Neural cell (in vitro differentiated cells): ENCODE measurements around the gene RND3. TPM values are rescaled to one million over a fixed set of nuclear protein-coding genes. Genes with fewer than 3 reads are reported as not detected.

Source experiments
- H2AFZ ChIP-seq: fragments of 200-600, 300-800 bp; sonication (generic), shearing (Covaris generic); 2 replicates; pipeline ENCODE4 v1.6.0; 2014; ENCODE audit warnings: low read depth, mild to moderate bottlenecking, antibody characterized with exemption, low read length, moderate library complexity
- H3F3A ChIP-seq: fragments of 200-600 bp; shearing (Covaris generic); 2 replicates; pipeline ENCODE4 v1.6.1; 2016; ENCODE audit warnings: mild to moderate bottlenecking, moderate library complexity, mixed read lengths, antibody characterized with exemption, low read length; ENCODE audit not compliant: insufficient read depth, poor library complexity, severe bottlenecking
- H3K27ac ChIP-seq: fragments of 200-600, 300-800 bp; sonication (generic), shearing (Covaris generic); 2 replicates; pipeline ENCODE4 v1.5.1; 2014; ENCODE audit warnings: mild to moderate bottlenecking, low read length, moderate library complexity
- H3K27me3 ChIP-seq: fragments of 300-800, 200-600 bp; sonication (generic), shearing (Covaris generic); 2 replicates; pipeline ENCODE4 v1.6.0; 2014; ENCODE audit warnings: mild to moderate bottlenecking, low read depth, low read length, moderate library complexity; ENCODE audit not compliant: insufficient read depth
- H3K36me3 ChIP-seq: fragments of 300-800, 200-600 bp; sonication (generic), shearing (Covaris generic); 2 replicates; pipeline ENCODE4 v1.5.1; 2014; ENCODE audit warnings: mild to moderate bottlenecking, antibody characterized with exemption, low read length, moderate library complexity; ENCODE audit not compliant: insufficient read depth
- H3K4me2 ChIP-seq: fragments of 300-800, 200-600 bp; sonication (generic), shearing (Covaris generic); 2 replicates; pipeline ENCODE4 v1.6.0; 2014; ENCODE audit warnings: mild to moderate bottlenecking, low read length
- H3K4me3 ChIP-seq: fragments of 300-800, 200-600 bp; sonication (generic), shearing (Covaris generic); 2 replicates; pipeline ENCODE4 v1.5.1; 2014; ENCODE audit warnings: mild to moderate bottlenecking, low read length, moderate library complexity
- H3K79me2 ChIP-seq: fragments of 200-600 bp; shearing (Covaris generic); replicated peaks from 2 replicates; pipeline ENCODE4 v1.6.0; 2014; ENCODE audit warnings: mild to moderate bottlenecking, low read length, moderate library complexity; ENCODE audit not compliant: insufficient read depth
- H3K9ac ChIP-seq: fragments of 300-800, 200-600 bp; sonication (generic), shearing (Covaris generic); 2 replicates; pipeline ENCODE4 v1.6.1; 2016; ENCODE audit warnings: mild to moderate bottlenecking, low read length, mixed read lengths
- H3K9me2 ChIP-seq: fragments of 200-600 bp; shearing (Covaris generic); 2 replicates; pipeline ENCODE4 v1.6.1; 2016; ENCODE audit warnings: mild to moderate bottlenecking, low read length, mixed read lengths; ENCODE audit not compliant: insufficient read depth
- H3K9me3 ChIP-seq: fragments of 200-600, 300-800 bp; sonication (generic), shearing (Covaris generic); 2 replicates; pipeline ENCODE4 v1.6.1; 2016; ENCODE audit warnings: mild to moderate bottlenecking, mixed run types, low read length, moderate library complexity, mixed read lengths
- H4K20me1 ChIP-seq: fragments of 200-600 bp; shearing (Covaris generic); 2 replicates; pipeline ENCODE4 v1.6.1; 2016; ENCODE audit warnings: mild to moderate bottlenecking, mixed run types; ENCODE audit not compliant: insufficient read depth
- EP300 ChIP-seq: fragments of 450-650 bp; conservative IDR thresholded peaks from 2 replicates; pipeline ENCODE4 v1.6.1; 2014; ENCODE audit warnings: antibody characterized with exemption, mild to moderate bottlenecking, moderate library complexity; ENCODE audit not compliant: poor library complexity, severe bottlenecking
- EZH2 ChIP-seq: fragments of 200-600, 300-800 bp; shearing (Covaris generic), sonication (generic); IDR thresholded peaks from 2 replicates; pipeline ENCODE4 v1.6.1; 2014; ENCODE audit warnings: antibody characterized with exemption, low read length, borderline replicate concordance, mild to moderate bottlenecking; ENCODE audit not compliant: insufficient read depth, poor library complexity, severe bottlenecking
- MXI1 ChIP-seq: fragments of 450-650 bp; conservative IDR thresholded peaks from 2 replicates; pipeline ENCODE4 v1.6.1; 2014; ENCODE audit warnings: antibody characterized with exemption, mild to moderate bottlenecking; ENCODE audit not compliant: poor library complexity, severe bottlenecking
- POLR2AphosphoS5 ChIP-seq: IDR thresholded peaks from 2 replicates; pipeline ENCODE4 v1.6.1; 2012
- RAD21 ChIP-seq: fragments of 450-650 bp; conservative IDR thresholded peaks from 2 replicates; pipeline ENCODE4 v1.6.1; 2014; ENCODE audit warnings: antibody characterized with exemption, mild to moderate bottlenecking, moderate library complexity
- SMC3 ChIP-seq: fragments of 450-650 bp; conservative IDR thresholded peaks from 2 replicates; pipeline ENCODE4 v1.6.1; 2014; ENCODE audit warnings: antibody characterized with exemption, mild to moderate bottlenecking, moderate library complexity; ENCODE audit not compliant: poor library complexity
- TAF1 ChIP-seq: IDR thresholded peaks from 2 replicates; pipeline ENCODE4 v1.6.1; 2012; ENCODE audit warnings: low read depth
- polyA plus RNA-seq: library from polyadenylated mRNA; depleted of rRNA; stranded (reverse); fragments of >200 nt; gene quantifications from 2 replicates; pipeline ENCODE4 v1.2.3, GENCODE V29; 2014
- TF ChIP-seq, protein P1 (sequence below): fragments of 450-650 bp; IDR thresholded peaks from 2 replicates; pipeline ENCODE4 v1.5.1; 2014; ENCODE audit warnings: antibody characterized with exemption, mild to moderate bottlenecking, moderate library complexity; ENCODE audit not compliant: poor library complexity, severe bottlenecking
- TF ChIP-seq, protein P2 (sequence below): IDR thresholded peaks from 2 replicates; pipeline ENCODE4 v1.6.1; 2012; ENCODE audit warnings: borderline replicate concordance

Gene RND3
- polyA plus RNA-seq, 1 donor from 2014 or later: 143 TPM

DNA sequence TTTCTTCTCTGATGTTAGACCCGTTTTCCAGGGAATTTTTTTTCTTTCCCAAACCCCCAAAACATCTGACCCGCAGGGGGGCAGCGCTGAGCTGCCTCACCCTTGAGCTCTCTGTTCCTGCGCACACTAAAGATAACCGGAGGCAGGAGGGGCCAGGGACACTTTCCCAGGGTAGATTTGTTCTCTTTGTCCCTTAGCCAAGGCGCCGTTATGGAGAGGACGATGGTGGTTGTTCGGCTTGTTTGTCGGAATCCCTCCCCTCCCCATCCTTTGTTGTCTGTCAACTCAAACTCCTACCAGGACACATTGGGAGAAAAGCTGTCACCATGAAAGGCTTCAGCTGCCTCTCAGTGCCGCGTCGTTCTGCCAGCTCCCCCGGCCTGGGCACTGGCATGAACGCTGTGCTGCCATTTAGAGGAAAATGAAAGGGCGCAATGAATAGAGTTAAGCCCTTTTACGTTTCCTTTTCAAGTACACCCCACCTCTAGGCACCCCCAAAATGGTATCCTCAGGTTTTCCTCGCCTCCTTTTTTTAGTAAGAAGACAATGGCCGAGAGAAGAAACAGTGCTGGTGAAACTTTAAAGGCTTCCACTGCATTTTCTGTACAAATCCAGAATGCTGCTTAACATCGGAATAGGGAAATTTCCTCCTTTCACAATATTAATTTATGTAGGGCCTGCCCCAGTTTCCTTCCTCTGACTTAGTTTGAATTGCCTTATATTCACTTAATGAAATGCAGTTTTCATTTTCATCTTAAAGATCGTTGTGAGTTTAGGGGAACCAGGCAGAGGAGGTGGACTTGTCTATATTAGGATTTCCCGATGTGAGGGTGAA lies 62.1 kb downstream of the RND3 start:
- H3F3A ChIP-seq: no peaks in the 10 kb centered on the region
- H3K4me3 ChIP-seq: no peak overlapping the region
- no peak for TF ChIP-seq SMC3
- no peak for TF ChIP-seq EZH2
- TF ChIP-seq EP300: no peak
- TF ChIP-seq POLR2AphosphoS5: no peak
- TF ChIP-seq MXI1: no peak
- TF ChIP-seq TAF1: no peak
- no peak for TF ChIP-seq RAD21
- TF ChIP-seq, protein P1, sequence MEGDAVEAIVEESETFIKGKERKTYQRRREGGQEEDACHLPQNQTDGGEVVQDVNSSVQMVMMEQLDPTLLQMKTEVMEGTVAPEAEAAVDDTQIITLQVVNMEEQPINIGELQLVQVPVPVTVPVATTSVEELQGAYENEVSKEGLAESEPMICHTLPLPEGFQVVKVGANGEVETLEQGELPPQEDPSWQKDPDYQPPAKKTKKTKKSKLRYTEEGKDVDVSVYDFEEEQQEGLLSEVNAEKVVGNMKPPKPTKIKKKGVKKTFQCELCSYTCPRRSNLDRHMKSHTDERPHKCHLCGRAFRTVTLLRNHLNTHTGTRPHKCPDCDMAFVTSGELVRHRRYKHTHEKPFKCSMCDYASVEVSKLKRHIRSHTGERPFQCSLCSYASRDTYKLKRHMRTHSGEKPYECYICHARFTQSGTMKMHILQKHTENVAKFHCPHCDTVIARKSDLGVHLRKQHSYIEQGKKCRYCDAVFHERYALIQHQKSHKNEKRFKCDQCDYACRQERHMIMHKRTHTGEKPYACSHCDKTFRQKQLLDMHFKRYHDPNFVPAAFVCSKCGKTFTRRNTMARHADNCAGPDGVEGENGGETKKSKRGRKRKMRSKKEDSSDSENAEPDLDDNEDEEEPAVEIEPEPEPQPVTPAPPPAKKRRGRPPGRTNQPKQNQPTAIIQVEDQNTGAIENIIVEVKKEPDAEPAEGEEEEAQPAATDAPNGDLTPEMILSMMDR: no peak
- TF ChIP-seq, protein P2, sequence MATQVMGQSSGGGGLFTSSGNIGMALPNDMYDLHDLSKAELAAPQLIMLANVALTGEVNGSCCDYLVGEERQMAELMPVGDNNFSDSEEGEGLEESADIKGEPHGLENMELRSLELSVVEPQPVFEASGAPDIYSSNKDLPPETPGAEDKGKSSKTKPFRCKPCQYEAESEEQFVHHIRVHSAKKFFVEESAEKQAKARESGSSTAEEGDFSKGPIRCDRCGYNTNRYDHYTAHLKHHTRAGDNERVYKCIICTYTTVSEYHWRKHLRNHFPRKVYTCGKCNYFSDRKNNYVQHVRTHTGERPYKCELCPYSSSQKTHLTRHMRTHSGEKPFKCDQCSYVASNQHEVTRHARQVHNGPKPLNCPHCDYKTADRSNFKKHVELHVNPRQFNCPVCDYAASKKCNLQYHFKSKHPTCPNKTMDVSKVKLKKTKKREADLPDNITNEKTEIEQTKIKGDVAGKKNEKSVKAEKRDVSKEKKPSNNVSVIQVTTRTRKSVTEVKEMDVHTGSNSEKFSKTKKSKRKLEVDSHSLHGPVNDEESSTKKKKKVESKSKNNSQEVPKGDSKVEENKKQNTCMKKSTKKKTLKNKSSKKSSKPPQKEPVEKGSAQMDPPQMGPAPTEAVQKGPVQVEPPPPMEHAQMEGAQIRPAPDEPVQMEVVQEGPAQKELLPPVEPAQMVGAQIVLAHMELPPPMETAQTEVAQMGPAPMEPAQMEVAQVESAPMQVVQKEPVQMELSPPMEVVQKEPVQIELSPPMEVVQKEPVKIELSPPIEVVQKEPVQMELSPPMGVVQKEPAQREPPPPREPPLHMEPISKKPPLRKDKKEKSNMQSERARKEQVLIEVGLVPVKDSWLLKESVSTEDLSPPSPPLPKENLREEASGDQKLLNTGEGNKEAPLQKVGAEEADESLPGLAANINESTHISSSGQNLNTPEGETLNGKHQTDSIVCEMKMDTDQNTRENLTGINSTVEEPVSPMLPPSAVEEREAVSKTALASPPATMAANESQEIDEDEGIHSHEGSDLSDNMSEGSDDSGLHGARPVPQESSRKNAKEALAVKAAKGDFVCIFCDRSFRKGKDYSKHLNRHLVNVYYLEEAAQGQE: no peak
- H2AFZ ChIP-seq: no peak overlapping the region
- no peaks in the 10 kb centered on the region for H4K20me1 ChIP-seq
- H3K27me3 ChIP-seq: no peaks in the 10 kb centered on the region
- H3K36me3 ChIP-seq: no peaks in the 10 kb centered on the region
- H3K9me3 ChIP-seq: no peaks in the 10 kb centered on the region
- H3K9ac ChIP-seq: no peak overlapping the region
- H3K9me2 ChIP-seq: no peaks in the 10 kb centered on the region
- no peak overlapping the region for H3K4me2 ChIP-seq
- H3K79me2 ChIP-seq: no peaks in the 10 kb centered on the region
- no peak overlapping the region for H3K27ac ChIP-seq

DNA sequence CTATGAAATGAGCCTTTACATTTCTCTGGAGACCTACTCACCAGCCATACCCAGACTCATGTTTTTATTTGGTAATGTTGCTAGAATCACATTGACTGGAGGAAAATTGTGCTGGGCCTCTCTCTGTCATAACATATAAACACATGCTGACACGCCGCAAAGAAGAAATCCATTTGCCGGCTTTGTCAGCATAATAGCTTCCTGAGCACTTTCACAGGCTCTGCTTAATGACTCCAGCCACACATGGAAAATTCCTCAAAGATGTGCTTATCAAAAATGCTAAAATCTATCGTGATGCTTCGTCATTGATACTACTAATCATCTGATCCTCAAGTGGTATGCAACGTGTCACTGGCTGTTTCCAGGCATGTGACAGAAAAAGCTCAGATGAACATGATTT lies 63.1 kb downstream of the RND3 start:
- TF ChIP-seq, protein P1: no peak
- TF ChIP-seq SMC3 (no peak), POLR2AphosphoS5 (peak; percentile 94), EP300 (peak; percentile 79), EZH2 (no peak), RAD21 (no peak), TAF1 (no peak), MXI1 (no peak)
- TF ChIP-seq, protein P2: peak; percentile 52
- H3F3A ChIP-seq: no peaks in the 10 kb centered on the region
- H3K27me3 ChIP-seq: no peaks in the 10 kb centered on the region
- no peaks in the 10 kb centered on the region for H3K9me3 ChIP-seq
- H3K27ac ChIP-seq: no peak overlapping the region
- H3K4me2 ChIP-seq: no peak overlapping the region
- H3K36me3 ChIP-seq: no peaks in the 10 kb centered on the region
- H3K79me2 ChIP-seq: no peaks in the 10 kb centered on the region
- no peaks in the 10 kb centered on the region for H3K9me2 ChIP-seq
- H3K9ac ChIP-seq: no peak overlapping the region
- H4K20me1 ChIP-seq: no peaks in the 10 kb centered on the region
- no peak overlapping the region for H2AFZ ChIP-seq
- H3K4me3 ChIP-seq: no peak overlapping the region
